GM18502 (cell line): ENCODE data around the gene PPP4R2.
"Not testable (repeated sequence)": the region's sequence is repeated elsewhere in the genome, so short reads cannot be mapped to it uniquely, and the experiment has no call there.

Source experiments
- ATAC-seq: cut with Tn5 transposase; IDR thresholded peaks from one replicate; pipeline ENCODE4 v1.9.1; 2021; ENCODE audit warnings: mild to moderate bottlenecking; ENCODE audit not compliant: unreplicated experiment, poor library complexity

Gene PPP4R2

DNA sequence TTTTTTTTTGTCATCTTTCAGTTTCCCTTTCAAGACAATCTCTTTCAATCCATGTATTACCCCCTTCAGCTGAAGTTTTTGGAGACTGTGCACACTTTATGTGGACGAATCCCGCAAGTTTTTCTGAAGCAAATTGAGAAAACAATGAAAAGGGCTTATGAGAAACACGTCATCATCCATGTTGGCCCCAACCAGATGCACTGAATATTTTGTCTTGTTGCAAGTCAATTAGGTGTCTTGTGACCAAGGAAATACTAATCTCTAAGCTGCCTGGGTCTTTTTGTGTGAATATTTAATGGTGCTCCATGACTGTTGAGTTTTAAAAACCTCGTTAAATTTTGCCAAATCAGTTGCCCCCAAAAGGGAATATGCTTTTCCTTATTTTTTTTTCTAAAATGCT, 21.7 kb upstream of the PPP4R2 start:
- no peak for ATAC-seq

DNA sequence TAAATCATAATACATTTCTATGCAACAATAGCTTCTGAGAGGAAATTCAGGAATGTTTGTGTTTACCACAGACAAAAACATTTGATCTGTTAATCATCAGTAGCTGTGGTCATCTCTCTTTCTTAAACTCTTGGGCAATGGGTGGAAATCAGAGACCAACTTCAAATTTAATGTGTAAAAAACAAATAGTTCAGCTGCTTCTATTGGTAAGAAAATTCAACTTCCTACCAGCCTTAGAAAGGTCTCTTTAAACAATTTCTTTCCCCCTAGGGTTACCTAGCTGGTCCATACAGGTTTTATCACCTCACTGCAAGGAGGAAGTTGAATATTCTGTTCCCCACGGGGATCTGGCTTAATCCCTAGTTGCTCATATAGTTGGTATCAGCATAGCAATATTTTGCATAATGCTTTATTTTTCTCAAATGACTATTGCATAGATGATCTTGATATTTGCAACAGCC, 20.3 kb upstream of the PPP4R2 start:
- ATAC-seq, result no peak

DNA sequence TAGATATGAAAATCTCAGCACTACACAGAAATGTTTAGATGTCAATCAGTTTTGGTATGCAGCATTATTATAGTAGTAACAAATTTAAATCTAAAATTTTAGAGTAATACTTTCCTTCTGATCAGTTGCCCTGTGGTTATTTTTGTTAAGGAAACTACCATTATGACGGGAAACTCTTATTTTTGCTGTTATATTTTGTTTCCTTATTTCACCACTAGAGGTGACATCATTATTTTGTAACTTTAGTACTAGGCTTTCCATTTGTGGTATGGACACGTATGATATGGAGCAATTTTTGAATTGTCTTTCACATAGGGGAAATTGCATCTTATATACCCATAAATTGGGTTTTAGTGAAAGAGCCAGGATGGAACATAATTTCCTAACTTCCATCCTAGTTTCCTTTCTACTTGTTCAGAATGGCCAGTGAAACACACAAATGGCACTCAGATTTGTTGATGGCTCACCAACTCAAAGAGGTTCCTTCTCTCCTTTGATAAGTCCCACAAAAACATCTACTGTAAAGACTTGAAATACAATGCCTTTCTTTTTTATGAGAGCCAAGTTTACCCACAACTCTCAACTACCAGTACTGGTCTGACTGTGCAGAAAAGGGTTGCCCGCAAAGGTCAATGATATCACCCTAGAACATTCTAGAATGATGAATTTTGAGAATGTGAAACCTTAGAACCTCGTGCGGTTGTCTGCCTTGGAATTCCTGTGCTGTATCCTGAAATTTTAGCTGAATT, 19.4 kb upstream of the PPP4R2 start:
- peak; percentile 53 for ATAC-seq

DNA sequence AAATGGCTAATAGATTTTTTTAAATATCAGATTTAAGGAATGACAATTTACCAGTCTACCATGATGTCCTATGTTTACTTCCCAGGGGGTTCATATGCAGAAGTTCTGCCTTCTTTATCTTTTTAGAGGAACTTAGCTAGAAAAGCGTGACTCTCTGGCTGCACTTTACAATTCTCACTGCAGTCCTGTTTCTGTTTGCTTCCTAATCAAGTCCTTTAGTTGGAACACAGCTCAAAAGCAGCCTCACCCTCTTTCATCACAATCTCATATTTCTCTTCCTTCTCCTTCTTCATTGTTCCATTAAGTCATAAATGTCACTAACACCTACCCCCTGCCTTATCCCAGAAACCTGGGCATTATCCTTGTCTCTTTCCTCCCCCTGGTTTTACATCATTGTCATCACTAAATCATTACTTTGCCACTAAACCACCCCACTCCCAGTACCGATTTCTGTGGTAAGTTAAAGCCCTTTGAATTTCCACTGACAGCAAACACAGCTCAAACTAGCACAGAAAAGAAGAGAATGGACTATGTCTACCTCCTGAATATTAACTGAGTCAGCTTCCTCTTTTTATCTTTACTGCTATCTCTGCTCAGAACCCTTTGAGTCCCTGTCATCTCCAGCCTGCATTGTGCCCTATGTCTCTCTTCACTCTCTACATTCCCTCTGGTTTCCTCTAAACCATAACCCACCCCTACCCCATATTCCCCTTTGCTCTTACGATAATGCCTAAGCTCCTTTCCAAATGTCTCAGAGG, 13.8 kb upstream of the PPP4R2 start:
- ATAC-seq, result no peak

DNA sequence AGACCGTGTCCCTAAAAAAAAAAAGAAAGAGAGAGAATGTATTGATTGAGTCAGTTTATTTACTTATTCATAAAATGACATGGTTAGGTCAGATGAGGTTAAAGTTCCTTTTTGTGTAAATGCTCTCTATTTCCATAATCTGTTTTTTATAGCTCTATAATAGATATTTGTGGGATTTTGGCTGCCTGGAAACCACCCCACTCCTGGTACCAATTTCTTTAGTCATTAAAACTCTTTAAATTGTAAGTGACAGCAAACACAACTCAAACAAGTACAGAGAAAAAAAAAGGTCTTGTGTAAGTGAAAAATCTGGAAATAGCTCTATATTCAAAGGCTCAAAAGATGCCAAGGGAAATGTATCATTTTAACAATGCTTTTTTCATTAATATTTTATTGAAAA, 11.0 kb upstream of the PPP4R2 start:
- ATAC-seq, result no peak

DNA sequence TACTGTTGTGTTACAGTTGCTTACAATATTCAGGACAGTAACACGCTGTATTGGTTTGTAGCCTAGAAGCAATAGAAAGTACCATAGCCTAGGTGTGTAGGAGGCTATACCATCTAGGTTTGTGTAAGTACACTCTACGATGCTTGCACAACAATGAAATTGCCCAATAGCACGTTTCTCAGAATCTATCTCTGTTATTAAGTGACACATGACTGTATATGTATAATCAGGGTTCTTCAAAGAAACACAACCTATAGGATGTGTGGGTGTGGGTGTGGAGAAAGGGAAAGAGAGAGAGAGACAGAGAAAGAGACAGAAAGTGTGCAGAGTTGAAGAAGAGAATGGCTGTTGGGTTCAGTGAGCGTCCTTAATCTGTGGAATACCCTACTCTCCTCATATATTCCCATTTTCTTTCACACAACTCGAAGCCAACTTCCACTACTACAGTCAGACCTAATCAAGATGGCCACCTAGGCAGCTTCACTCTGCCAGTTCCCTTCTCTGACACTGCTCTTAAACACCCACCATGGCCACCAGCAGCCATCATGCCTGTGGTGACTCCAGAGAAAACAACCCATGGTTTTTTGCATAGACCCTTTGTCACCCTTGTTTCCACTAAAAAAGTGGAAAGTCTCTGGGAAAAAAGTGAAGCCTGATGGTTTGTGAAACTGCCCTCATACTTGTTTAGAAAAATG, 5.8 kb upstream of the PPP4R2 start:
- ATAC-seq, result no peak

DNA sequence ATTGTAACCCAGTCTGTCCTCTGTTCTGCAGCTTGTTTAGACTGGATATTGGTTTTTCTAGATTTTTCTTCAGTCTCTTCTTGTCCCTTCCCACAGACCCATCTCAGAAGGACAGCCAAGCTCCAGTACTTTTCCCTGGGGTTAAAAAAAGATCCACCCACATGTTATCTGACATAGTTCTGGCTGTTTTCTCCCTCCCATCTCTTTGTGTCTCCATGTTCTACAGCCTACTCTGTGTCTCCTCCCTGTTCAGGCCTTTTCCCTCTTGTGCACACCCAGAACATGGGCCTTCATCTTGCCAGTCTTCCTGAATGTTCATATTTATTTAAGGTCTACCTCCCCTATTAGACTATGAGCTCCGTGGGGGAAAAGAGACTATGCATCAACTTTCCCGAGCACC, 5.1 kb upstream of the PPP4R2 start:
- no peak for ATAC-seq

DNA sequence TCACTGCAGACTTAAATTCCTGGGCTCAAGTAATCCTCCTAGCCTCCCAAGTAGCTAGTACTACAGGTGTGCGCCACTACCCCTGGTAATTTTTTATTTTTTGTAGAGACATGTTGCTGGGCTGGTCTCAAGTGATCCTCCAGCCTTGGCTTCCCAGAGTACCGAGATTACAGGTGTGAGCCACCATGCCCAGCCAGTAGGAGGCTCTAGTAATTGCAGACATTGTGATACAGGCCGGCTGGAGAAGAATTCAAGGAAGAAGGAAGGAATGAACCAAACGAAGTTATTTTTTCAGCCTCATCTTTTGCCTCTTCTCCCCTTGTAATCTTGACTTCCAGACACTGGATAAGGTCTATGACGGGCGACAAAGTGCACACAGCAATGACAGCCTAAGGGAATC, 3.2 kb upstream of the PPP4R2 start:
- ATAC-seq, result no peak

DNA sequence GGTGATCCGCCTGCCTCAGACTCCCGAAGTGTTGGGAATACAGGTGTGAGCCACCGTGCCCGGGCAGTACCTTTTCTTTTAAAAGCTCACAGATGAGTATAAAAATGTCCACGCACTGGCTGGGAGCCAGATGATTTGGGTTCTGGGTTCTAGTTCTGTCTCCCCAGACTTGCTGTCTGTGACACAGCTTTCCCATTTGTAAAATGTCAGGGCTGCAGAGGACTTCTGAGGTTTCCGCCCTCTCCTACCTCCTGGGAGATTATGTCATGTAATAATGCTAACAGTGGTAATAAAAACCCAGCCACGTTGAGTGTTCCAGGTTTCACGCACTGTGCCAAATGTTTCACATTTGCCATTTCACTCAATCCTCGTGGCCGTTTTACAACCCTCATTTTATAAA, 1.3 kb upstream of the PPP4R2 start:
- ATAC-seq, result no peak

DNA sequence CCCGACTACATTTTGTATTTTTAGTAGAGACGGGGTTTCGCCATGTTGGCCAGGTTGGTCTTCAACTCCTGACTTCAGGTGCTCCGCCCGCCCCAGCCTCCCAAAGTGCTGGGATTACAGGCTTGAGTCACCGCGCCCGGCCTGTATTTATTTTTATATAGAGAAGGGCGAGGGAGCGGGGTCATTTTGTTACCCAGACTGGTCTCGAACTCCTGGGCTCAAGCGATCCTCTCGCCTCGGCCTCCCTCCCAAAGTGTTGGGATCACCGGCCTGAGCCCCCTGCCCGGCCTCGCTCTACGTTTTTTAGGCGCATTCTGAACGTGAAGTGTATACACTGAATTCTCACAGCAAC, 514 bp upstream of the PPP4R2 start:
- ATAC-seq, result no peak

DNA sequence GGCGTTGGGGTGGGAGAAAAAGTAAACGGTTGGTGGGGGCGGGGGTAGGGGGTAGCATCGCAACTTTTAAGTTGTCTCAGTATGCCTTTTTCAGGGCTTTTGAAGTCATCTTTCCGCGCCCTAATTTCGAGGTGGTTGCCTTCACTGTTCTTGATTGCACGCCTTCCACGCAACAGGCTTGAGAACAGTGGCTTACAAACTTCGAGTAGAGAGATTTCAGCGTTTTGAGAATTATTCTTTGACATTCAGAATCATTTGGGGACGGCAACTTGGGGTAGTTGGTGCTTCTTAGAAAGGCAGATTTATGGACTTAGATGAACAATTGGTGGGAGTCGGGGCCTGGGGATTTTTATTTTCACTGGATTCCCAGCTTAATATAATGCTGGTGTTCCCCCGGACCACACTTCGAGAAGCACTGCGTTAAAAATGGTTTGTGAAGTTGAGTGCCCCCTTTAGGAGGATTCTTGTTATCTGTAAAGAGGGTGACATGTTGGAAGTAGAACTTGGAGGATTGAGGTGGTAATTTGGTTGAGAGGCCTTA, 880 bp downstream of the PPP4R2 start:
- ATAC-seq, result peak; percentile 33

DNA sequence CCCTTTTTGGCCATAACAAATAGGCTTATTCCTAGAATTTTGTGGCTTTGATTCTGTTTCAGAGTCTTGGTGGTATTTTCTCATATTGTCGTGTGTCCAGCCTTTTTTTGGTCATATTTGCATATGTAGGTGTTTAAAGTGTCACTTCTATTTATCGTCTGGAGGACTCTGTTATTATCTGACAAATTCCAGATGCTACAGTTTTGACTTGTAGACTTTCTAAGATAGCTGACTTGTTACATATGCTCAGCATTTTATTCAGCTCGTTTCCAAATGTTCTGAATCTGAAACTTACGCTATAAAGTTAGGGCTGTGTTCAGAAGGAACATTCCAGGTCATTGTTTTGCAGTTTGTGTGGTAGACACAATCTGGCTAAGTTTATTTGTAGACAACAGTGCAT, 1.9 kb downstream of the PPP4R2 start:
- ATAC-seq, result no peak

DNA sequence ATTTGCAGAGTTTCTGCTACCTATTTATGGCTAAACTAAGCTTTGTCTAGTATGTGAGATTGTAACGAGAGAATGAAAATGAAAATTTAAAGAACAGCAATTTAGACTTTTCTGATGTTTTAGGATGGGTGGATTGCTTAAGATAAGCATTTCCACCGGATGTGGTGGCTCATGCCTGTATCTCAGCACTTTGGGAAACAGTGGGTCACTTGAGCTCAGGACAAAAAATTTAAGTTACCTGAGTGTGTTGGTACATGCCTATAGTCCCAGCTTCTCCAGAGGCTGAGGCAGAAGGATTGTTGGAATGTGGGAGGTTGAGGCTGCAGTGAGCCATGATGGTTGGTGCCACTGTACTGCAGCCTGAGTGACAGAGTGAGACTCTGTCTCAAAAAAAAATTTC, 3.3 kb downstream of the PPP4R2 start:
- ATAC-seq, result no peak

DNA sequence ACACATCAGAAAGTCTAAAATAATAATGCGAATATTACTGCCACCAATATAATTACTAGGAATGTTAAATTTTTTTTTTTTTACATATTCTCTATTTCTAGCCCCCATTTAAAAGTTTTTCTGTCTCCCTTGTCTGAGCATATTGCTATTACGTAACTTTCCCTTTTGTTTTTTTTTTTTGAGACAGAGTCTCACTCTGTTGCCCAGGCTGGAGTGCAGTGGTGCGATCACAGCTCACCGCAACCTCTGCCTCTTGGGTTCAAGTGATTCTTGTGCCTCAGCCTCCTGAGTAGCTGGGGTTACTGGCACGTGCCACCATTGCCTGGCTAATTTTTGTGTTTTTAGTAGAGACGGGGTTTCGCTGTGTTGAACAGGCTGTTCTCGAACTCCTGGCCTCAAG, 6.4 kb downstream of the PPP4R2 start:
- not testable (repeated sequence) for ATAC-seq

DNA sequence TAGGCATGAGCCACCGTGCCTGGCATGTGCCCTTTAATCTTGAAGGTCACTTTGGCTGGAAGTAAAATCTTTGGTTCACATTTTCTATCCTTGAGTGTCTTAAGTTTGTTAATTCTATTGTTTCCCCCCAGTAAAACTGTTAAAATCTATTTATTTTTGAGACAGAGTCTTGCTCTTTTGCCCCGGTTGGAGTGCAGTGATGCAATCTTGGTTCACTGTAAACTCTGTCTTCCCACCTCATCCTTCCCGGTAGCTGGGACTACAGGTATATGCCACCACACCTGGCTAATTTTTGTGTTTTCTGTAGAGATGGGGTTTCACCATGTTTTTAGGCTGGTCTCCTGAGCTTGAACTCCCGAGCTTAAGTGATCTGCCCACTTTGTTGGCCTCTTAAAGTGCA, 7.7 kb downstream of the PPP4R2 start:
- ATAC-seq, result no peak

DNA sequence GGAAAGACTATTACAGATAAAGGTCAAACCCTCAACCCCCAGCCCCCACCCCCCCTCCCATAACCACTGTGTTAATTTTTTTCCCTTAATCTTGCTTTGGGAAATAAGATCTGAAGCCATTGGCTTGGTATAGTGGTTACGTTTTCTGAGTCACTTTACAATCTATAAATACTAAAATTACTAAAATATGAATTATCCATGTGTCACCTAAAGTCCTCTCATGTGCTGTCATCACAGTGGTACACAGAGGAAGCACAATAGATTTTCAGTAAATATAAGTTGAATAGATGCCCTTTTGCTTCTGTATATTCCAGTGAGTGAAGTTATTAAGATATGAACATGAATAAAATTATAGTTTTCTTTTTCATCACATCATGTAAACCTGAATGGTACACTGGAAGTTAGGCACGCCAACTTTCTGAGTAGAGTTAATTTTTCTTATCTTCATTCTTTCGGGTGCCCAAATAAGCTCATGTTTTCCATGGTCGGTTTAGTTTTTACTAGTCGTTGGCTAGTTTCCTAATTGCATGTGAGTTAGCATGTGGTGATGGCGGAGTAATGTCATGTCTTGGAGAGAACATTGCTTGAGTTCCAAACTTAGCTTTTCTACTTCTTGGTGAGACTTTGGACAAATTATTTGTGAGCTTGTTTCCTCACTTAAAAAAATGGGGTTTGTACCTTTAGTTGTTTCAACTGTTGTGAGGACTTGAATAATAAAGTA, 11.5 kb downstream of the PPP4R2 start:
- ATAC-seq, result no peak

DNA sequence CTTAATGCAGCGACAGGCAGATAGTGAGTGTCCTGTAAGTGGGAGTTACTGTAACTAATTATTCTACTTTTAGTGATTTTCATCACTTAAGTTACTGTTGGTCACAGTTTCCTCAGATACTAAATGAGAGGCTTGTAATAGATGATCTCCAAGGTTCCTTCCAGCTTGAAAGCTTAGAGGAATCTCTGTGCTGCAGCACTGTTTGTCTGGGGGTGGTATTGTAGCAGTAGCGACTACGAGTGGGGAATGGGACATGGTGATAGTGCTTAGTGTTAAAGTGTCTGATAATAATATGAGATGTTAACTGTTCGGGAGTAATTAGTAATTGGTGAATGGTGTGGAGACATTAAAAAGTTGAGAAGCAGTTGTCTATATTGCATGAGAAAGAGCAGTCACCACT, 12.4 kb downstream of the PPP4R2 start:
- no peak for ATAC-seq

DNA sequence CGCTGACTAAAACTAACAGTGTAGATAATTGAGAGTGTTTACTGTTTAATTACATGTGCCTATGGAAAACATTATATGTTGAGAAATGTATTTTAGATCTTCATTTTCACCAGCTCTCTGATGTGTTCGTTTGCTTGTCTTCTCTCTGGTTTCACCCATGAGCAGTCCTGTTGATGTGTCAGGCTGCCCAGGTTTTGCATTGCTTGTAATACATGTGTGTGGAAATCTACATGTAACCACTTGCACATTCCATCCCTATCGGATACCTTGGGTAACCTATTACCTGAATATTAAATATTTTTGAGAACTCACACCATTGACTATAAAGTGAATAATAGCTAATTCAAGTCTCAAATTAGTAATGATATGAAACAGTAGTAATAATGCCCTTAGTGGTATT, 13.1 kb downstream of the PPP4R2 start:
- no peak for ATAC-seq

DNA sequence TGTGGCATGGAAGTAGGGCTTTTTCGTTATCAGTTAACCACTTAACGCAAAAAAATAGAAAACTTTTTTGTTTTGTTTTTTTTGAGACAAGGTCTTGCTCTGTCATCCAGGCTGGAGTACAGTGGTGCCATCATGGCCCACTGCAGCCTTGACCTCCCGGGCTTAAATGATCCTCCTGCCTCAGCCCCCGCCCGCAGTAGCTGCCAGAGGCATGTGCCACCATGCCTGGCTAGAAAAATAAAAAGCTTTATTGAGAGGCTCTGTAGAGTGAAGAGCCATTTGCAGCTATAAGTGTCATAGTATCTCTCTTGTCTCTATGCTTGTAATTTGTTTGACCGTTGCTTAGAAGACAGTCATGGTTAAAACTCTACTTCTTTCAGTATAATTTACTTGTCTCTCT, 13.5 kb downstream of the PPP4R2 start:
- no peak for ATAC-seq

DNA sequence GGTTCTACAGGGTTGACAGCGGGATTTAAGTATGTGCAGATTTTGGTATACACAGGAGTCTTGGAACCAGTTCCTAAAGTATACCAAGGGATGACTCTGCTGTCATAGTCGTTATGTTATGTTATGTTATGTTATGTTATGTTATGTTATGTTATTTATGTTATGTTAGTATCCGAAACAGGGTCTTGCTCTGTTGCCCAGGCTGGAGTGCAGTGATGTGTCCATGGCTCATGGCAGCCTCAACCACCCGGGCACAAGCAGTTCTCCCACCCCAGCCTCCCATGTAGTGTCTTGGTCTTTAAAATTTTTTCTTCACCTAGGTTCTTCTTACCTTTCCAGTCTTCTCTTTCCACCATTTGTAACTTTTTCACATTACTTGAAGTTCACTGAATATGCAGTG, 21.7 kb downstream of the PPP4R2 start:
- ATAC-seq, result no peak
